Breast epithelium (tissue), 3 donors: Measurements from ENCODE around the gene GPT2.
A peak's percentile ranks its signal among the peaks of the same experiment; 100 is the strongest.

Source experiments
- POLR2A ChIP-seq: fragments of 450-650 bp; IDR thresholded peaks from one replicate; pipeline ENCODE4 v1.6.1; 2016; ENCODE audit warnings: antibody characterized with exemption, mild to moderate bottlenecking, moderate library complexity
- POLR2AphosphoS5 ChIP-seq, 3 donors: sonication (generic); formaldehyde crosslinking; IDR thresholded peaks; one replicate each; pipeline ENCODE4 v1.6.1; 2017; ENCODE audit warnings: antibody characterized with exemption in 3 of 3
- TF ChIP-seq, protein P1 (sequence below), 3 donors: fragments of 450-650 bp; IDR thresholded peaks; one replicate each; pipeline ENCODE4 v1.5.1; 2016 to 2017; ENCODE audit warnings: antibody characterized with exemption in 3 of 3, mild to moderate bottlenecking in 3 of 3, moderate library complexity in 3 of 3

DNA sequence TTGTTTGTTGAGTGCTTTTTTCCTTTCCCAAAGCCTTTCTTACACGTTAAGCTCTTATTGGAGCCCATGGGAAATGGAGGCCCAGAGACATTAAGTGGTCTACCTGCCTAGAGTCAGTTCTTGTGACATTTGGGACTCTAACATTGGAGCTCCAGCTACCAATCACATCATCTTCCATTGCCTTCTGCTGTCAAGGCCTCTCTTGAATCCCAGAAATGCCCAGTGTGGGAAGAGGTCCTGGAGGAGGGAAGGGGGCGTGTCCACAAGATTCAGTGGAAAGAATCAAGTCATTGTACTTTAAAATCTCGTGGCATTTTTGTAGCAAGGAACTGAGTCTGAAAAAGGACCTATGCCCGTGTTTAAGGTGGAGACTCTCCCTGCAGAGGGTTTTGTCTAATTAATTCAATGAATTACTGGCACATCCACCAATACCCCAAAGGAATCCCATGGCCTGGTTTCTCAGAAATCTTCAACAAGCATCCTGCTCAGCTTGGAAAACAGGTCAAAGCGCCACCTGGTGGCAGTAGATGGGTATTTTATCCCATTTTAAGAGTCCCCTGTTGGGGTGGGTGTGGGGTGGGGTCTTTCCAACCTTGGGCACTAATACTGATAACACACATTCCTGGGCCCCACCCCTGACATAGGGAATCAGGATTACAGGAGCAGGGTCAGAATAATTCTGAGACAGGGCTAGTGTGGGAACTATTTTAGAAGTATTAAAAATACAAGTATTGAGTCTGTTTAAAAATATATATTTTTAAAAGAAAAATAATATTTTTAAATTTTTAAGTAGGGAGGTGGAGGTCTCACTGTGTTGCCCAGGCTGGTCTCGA lies 24.6 kb downstream of the GPT2 start:
- TF ChIP-seq, protein P1, sequence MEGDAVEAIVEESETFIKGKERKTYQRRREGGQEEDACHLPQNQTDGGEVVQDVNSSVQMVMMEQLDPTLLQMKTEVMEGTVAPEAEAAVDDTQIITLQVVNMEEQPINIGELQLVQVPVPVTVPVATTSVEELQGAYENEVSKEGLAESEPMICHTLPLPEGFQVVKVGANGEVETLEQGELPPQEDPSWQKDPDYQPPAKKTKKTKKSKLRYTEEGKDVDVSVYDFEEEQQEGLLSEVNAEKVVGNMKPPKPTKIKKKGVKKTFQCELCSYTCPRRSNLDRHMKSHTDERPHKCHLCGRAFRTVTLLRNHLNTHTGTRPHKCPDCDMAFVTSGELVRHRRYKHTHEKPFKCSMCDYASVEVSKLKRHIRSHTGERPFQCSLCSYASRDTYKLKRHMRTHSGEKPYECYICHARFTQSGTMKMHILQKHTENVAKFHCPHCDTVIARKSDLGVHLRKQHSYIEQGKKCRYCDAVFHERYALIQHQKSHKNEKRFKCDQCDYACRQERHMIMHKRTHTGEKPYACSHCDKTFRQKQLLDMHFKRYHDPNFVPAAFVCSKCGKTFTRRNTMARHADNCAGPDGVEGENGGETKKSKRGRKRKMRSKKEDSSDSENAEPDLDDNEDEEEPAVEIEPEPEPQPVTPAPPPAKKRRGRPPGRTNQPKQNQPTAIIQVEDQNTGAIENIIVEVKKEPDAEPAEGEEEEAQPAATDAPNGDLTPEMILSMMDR (IDR thresholded peaks at IDR 0.05) = peak; percentile 62 to 71 (median 62)
- TF ChIP-seq POLR2AphosphoS5 (IDR thresholded peaks at IDR 0.05) (no peak), POLR2A (no peak)
